HCT116 (cell line): ENCODE results near the gene NOTCH1.

Experiments
- EGR1 ChIP-seq: IDR thresholded peaks from 2 replicates; pipeline ENCODE4 v1.6.1; 2012; ENCODE audit warnings: low read depth
- EZH2 ChIP-seq: fragments of 200-600 bp; sonication (generic); IDR thresholded peaks from 2 replicates; pipeline ENCODE4 v1.6.1; 2017; ENCODE audit warnings: antibody characterized with exemption, mixed run types
- FOSL1 ChIP-seq: IDR thresholded peaks from 2 replicates; pipeline ENCODE4 v1.6.1; 2012; ENCODE audit warnings: low read depth
- POLR2A ChIP-seq: IDR thresholded peaks from 2 replicates; pipeline ENCODE4 v1.7.0; 2011; ENCODE audit warnings: borderline replicate concordance; ENCODE audit not compliant: insufficient read depth, insufficient read length; ENCODE audit errors: extremely low read depth
- POLR2AphosphoS5 ChIP-seq: IDR thresholded peaks from 2 replicates; pipeline ENCODE4 v1.6.1; 2011; ENCODE audit warnings: mild to moderate bottlenecking, low read depth, low read length, moderate library complexity
- RAD21 ChIP-seq: IDR thresholded peaks from 2 replicates; pipeline ENCODE4 v1.6.1; 2012; ENCODE audit warnings: low read depth, mild to moderate bottlenecking
- ZFX ChIP-seq: fragments of 450-650 bp; IDR thresholded peaks from 2 replicates; pipeline ENCODE4 v1.6.1; 2017
- TF ChIP-seq, protein P1 (sequence below), 3 experiments: fragments of 200-600 bp in 1 of 3; sonication (generic) in 1 of 3; IDR thresholded peaks in 2 of 3; conservative IDR thresholded peaks in 1 of 3; 2 replicates each; pipeline ENCODE4 v1.5.1; 2012 to 2017; ENCODE audit warnings: low read depth in 2 of 3, low read length in 2 of 3, antibody characterized with exemption in 1 of 3, borderline replicate concordance in 1 of 3, control low read depth in 1 of 3, mild to moderate bottlenecking in 1 of 3, mixed read lengths in 1 of 3, mixed run types in 1 of 3, moderate library complexity in 1 of 3; ENCODE audit not compliant: insufficient read depth in 1 of 3
- TF ChIP-seq, protein P2 (sequence below): IDR thresholded peaks from 2 replicates; pipeline ENCODE4 v1.6.1; 2012; ENCODE audit warnings: low read depth

DNA sequence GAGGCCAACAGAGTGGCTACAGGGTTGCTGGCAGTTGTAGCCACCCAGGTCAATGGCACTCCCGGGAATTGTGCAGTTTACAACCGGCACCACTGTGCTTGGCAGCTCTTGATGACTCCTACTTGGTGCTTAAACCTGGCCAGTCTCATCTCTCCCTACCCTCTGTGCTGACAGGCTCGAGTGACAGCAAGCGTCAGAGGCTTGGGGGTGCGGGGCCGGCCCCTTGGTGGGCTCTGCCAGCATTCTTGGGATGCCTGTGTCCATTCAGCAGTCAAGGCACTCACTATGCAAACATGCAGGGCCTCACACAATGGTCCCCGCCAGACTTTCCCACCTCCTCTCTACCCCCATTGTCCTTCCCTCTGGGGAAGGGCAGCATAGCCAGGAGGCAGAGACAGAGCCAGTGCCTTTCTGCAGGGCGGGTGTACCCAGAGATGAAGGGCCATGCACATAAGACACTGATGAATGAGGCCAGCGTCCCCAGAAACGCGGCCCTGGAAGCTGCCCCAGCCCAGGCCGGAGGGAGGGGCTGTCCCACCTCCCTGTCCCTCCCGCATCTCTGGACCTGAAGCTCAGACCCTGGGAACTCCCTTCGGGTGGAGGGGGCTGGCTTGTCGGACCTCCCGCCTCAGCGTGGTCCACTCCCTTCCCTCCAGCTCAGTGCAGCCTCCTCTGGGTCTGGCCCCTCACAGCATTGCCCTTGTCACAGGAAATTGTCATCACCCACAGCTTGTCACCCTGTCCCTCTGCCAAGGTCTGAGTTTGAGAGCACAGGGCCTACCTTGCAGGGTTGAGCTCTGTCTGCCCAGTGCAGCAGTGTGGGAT, 26.4 kb upstream of the NOTCH1 start:
- TF ChIP-seq EZH2 (no peak), FOSL1 (no peak), ZFX (no peak), EGR1 (no peak), POLR2A (no peak), POLR2AphosphoS5 (no peak), RAD21 (no peak)
- TF ChIP-seq, protein P1, sequence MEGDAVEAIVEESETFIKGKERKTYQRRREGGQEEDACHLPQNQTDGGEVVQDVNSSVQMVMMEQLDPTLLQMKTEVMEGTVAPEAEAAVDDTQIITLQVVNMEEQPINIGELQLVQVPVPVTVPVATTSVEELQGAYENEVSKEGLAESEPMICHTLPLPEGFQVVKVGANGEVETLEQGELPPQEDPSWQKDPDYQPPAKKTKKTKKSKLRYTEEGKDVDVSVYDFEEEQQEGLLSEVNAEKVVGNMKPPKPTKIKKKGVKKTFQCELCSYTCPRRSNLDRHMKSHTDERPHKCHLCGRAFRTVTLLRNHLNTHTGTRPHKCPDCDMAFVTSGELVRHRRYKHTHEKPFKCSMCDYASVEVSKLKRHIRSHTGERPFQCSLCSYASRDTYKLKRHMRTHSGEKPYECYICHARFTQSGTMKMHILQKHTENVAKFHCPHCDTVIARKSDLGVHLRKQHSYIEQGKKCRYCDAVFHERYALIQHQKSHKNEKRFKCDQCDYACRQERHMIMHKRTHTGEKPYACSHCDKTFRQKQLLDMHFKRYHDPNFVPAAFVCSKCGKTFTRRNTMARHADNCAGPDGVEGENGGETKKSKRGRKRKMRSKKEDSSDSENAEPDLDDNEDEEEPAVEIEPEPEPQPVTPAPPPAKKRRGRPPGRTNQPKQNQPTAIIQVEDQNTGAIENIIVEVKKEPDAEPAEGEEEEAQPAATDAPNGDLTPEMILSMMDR (IDR thresholded peaks at IDR 0.05 in 2 of 3, conservative IDR thresholded peaks at IDR 0.05 in 1 of 3; ENCODE audit: borderline replicate concordance in 1 of 3, insufficient read depth in 1 of 3, low read depth in 2 of 3, low read length in 2 of 3), result no peak
- TF ChIP-seq, protein P2, sequence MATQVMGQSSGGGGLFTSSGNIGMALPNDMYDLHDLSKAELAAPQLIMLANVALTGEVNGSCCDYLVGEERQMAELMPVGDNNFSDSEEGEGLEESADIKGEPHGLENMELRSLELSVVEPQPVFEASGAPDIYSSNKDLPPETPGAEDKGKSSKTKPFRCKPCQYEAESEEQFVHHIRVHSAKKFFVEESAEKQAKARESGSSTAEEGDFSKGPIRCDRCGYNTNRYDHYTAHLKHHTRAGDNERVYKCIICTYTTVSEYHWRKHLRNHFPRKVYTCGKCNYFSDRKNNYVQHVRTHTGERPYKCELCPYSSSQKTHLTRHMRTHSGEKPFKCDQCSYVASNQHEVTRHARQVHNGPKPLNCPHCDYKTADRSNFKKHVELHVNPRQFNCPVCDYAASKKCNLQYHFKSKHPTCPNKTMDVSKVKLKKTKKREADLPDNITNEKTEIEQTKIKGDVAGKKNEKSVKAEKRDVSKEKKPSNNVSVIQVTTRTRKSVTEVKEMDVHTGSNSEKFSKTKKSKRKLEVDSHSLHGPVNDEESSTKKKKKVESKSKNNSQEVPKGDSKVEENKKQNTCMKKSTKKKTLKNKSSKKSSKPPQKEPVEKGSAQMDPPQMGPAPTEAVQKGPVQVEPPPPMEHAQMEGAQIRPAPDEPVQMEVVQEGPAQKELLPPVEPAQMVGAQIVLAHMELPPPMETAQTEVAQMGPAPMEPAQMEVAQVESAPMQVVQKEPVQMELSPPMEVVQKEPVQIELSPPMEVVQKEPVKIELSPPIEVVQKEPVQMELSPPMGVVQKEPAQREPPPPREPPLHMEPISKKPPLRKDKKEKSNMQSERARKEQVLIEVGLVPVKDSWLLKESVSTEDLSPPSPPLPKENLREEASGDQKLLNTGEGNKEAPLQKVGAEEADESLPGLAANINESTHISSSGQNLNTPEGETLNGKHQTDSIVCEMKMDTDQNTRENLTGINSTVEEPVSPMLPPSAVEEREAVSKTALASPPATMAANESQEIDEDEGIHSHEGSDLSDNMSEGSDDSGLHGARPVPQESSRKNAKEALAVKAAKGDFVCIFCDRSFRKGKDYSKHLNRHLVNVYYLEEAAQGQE, result no peak
